Measurements from ENCODE around the gene NEK9. TPM values are rescaled to one million over a fixed set of nuclear protein-coding genes. Genes with fewer than 3 reads are reported as not detected.

The NEK9 gene
- total RNA-seq, 1 donor from 2014 or later, result 74.3 TPM

DNA sequence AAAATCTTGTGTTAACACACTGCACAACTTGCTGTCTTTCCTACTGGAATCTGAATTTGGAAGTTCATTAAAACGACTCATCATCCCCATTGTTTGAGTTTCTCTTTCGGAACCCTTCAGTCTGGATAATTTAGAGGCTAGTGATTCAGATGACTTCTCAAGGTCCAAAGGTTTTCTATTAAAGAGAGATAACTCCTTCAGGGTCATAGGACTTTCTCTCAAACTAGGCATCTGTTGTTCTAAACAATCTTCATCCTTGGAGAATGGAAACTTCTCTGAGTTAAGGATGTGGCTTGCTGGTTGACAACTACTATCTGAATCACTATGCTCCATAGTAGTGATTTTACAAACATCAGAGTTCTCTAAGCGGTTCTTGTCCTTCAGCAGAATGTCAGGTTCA, 79.9 kb downstream of the NEK9 start:
- no peak overlapping the region for H3K4me3 Mint-ChIP-seq (ENCODE audit: unreplicated experiment)
- H3K27ac Mint-ChIP-seq (ENCODE audit: unreplicated experiment), result no peak overlapping the region
- no peak for DNase-seq (ENCODE audit: low spot score)
- H3K27me3 Mint-ChIP-seq (ENCODE audit: unreplicated experiment), result peaks cover 3% of the 10 kb centered on the region
- H3K4me1 Mint-ChIP-seq (ENCODE audit: unreplicated experiment), result peaks cover 5% of the 10 kb centered on the region
- TF ChIP-seq, protein P1, sequence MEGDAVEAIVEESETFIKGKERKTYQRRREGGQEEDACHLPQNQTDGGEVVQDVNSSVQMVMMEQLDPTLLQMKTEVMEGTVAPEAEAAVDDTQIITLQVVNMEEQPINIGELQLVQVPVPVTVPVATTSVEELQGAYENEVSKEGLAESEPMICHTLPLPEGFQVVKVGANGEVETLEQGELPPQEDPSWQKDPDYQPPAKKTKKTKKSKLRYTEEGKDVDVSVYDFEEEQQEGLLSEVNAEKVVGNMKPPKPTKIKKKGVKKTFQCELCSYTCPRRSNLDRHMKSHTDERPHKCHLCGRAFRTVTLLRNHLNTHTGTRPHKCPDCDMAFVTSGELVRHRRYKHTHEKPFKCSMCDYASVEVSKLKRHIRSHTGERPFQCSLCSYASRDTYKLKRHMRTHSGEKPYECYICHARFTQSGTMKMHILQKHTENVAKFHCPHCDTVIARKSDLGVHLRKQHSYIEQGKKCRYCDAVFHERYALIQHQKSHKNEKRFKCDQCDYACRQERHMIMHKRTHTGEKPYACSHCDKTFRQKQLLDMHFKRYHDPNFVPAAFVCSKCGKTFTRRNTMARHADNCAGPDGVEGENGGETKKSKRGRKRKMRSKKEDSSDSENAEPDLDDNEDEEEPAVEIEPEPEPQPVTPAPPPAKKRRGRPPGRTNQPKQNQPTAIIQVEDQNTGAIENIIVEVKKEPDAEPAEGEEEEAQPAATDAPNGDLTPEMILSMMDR (IDR thresholded peaks at IDR 0.05; ENCODE audit: unreplicated experiment), result no peak
- no peaks in the 10 kb centered on the region for H3K9me3 Mint-ChIP-seq (ENCODE audit: unreplicated experiment)
- no peaks in the 10 kb centered on the region for H3K36me3 Mint-ChIP-seq (ENCODE audit: low read depth, unreplicated experiment)

DNA sequence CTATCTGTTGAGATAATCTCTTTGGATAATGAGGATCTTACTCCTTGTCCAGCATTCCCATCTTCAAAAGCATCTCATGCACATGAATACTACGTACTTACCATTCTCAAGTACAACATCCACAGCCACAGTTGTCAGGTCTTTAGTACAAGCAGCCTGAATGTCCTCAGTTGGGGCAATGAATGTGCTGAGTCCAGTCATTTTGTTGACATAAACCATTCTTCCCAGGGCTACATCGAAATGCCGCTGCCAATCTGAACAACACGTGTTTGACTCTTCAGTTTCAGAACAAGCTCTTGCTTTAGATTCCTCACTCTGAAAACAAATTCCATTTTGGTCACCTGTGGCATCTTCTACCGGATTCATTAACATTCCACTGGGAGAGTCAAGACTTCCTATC, 80.6 kb downstream of the NEK9 start:
- peaks cover 1% of the 10 kb centered on the region for H3K27me3 Mint-ChIP-seq (ENCODE audit: unreplicated experiment)
- H3K4me3 Mint-ChIP-seq (ENCODE audit: unreplicated experiment), result no peak overlapping the region
- no peaks in the 10 kb centered on the region for H3K36me3 Mint-ChIP-seq (ENCODE audit: low read depth, unreplicated experiment)
- H3K4me1 Mint-ChIP-seq (ENCODE audit: unreplicated experiment), result peaks cover 3% of the 10 kb centered on the region
- H3K9me3 Mint-ChIP-seq (ENCODE audit: unreplicated experiment), result no peaks in the 10 kb centered on the region
- no peak overlapping the region for H3K27ac Mint-ChIP-seq (ENCODE audit: unreplicated experiment)
- TF ChIP-seq, protein P1 (IDR thresholded peaks at IDR 0.05; ENCODE audit: unreplicated experiment), result no peak
- DNase-seq (ENCODE audit: low spot score), result no peak

DNA sequence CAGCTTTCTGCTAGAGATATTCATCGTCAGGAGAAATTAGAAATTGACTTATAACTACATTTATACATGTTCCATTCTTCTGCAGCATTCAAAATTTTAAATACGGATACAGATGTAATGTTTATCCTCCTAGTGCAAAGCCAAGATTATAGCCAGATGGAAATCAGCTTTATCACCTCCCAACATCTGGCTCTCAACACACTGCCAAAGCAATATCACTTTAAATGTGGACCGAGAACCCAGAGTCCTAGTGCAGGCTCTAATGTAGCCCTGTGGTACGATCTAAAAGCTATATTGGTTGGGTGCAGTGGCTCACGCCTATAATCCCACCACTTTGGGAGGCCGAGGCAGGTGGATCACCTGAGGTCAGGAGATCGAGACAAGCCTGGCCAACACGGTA, 82.1 kb downstream of the NEK9 start:
- TF ChIP-seq, protein P1 (IDR thresholded peaks at IDR 0.05; ENCODE audit: unreplicated experiment), result no peak
- DNase-seq (ENCODE audit: low spot score), result no peak
- no peaks in the 10 kb centered on the region for H3K36me3 Mint-ChIP-seq (ENCODE audit: low read depth, unreplicated experiment)
- H3K4me3 Mint-ChIP-seq (ENCODE audit: unreplicated experiment), result no peak overlapping the region
- H3K9me3 Mint-ChIP-seq (ENCODE audit: unreplicated experiment), result no peaks in the 10 kb centered on the region
- no peak overlapping the region for H3K27ac Mint-ChIP-seq (ENCODE audit: unreplicated experiment)
- H3K4me1 Mint-ChIP-seq (ENCODE audit: unreplicated experiment), result no peaks in the 10 kb centered on the region
- H3K27me3 Mint-ChIP-seq (ENCODE audit: unreplicated experiment), result no peaks in the 10 kb centered on the region

DNA sequence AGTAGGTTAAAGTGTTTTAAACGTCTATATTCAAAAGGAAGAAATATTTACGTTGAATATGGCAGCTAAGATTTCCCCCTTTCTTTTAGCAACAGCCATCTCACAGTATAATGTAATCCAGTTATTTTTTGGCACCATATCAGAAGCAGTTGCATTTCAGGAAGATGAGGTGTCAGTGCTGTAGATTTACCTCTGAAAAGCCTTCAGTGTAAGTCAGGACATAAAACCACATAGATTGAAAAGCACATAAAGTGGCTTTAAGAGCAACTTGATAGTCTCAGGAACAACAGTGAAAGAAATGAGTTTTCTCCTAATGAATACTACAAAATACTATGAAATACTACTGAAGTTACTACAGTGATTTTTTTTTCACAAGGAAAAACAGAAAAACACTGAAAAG, 82.5 kb downstream of the NEK9 start:
- Mint-ChIP-seq H3K4me3 (ENCODE audit: unreplicated experiment) (no peak overlapping the region), H3K27ac (ENCODE audit: unreplicated experiment) (no peak overlapping the region), H3K36me3 (ENCODE audit: low read depth, unreplicated experiment) (no peaks in the 10 kb centered on the region), H3K4me1 (ENCODE audit: unreplicated experiment) (no peaks in the 10 kb centered on the region), H3K9me3 (ENCODE audit: unreplicated experiment) (no peaks in the 10 kb centered on the region), H3K27me3 (ENCODE audit: unreplicated experiment) (no peaks in the 10 kb centered on the region)
- DNase-seq (ENCODE audit: low spot score), result no peak
- TF ChIP-seq, protein P1 (IDR thresholded peaks at IDR 0.05; ENCODE audit: unreplicated experiment), result no peak

DNA sequence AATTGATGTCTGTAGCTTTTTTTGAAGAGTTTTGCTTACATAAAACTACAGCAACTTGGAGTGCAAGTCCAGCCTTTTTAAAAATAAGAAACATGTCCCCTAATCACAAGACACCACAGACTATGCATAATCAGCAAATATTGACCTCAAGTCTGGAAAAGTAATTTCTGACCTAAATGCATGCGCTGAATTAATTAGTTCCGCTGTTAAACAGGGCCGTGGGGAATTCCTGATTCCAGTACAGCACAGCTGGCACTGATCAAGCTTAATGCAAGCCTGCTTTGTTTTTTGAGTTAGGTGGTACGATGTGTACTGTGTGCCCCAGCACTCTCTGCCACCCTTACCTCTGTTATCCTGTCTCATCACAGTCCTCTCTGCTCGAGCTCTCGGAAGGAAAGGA, 84.8 kb downstream of the NEK9 start:
- DNase-seq (ENCODE audit: low spot score), result no peak
- Mint-ChIP-seq H3K27me3 (ENCODE audit: unreplicated experiment) (no peaks in the 10 kb centered on the region), H3K4me3 (ENCODE audit: unreplicated experiment) (no peak overlapping the region), H3K4me1 (ENCODE audit: unreplicated experiment) (no peaks in the 10 kb centered on the region), H3K27ac (ENCODE audit: unreplicated experiment) (no peak overlapping the region), H3K36me3 (ENCODE audit: low read depth, unreplicated experiment) (peaks cover 1% of the 10 kb centered on the region), H3K9me3 (ENCODE audit: unreplicated experiment) (no peaks in the 10 kb centered on the region)
- TF ChIP-seq, protein P1 (IDR thresholded peaks at IDR 0.05; ENCODE audit: unreplicated experiment), result no peak

Measured in endothelial cell (in vitro differentiated cells).